Measurements from ENCODE around the gene FOXO1. TPM values are rescaled to one million over a fixed set of nuclear protein-coding genes. Genes with fewer than 3 reads are reported as not detected.

The FOXO1 gene
- total RNA-seq, 1 donor from 2014 or later: 8.9 TPM

DNA sequence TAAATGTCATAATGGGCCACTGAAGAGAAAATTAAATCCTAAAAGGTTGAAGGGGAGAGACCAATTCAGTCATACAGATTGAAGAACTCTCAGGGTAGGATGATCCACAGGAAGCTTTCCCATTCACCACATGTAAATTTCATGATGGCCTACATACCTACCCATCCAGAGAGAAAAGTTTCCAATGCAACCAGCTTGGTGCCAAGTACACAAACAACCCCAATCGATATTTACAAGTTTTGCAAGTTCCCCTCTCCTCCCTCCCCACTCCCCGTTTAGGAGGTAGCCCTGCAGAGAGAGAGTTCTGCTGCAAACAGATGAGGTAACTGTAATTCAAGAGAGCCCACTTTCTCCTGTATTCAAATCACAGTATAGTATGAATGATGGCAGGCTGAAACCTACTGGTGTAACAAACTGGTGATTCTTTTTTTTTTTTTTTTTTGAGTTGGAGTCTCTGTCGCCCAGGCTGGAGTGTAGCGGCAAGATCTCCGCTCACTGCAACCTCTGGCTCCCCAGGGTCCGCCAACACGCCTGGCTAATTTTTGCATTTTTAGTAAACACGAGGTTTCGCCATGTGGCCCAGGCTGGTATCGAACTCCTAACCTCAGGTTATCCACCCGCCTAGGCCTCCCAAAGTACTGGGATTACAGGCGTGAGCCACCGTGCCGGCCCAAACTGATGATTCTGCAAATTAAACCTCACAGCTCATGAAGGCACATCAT, 14.4 kb downstream of the FOXO1 start:
- Mint-ChIP-seq H3K27me3 (ENCODE audit: low read depth) (no peaks in the 10 kb centered on the region), H3K4me3 (no peak overlapping the region), H3K9me3 (no peaks in the 10 kb centered on the region), H3K36me3 (ENCODE audit: low read depth) (no peaks in the 10 kb centered on the region), H3K4me1 (peaks cover 27% of the 10 kb centered on the region), H3K27ac (ENCODE audit: unreplicated experiment) (no peak overlapping the region)
- no peak for DNase-seq (ENCODE audit: low read depth, low spot score)
- TF ChIP-seq, protein P1, sequence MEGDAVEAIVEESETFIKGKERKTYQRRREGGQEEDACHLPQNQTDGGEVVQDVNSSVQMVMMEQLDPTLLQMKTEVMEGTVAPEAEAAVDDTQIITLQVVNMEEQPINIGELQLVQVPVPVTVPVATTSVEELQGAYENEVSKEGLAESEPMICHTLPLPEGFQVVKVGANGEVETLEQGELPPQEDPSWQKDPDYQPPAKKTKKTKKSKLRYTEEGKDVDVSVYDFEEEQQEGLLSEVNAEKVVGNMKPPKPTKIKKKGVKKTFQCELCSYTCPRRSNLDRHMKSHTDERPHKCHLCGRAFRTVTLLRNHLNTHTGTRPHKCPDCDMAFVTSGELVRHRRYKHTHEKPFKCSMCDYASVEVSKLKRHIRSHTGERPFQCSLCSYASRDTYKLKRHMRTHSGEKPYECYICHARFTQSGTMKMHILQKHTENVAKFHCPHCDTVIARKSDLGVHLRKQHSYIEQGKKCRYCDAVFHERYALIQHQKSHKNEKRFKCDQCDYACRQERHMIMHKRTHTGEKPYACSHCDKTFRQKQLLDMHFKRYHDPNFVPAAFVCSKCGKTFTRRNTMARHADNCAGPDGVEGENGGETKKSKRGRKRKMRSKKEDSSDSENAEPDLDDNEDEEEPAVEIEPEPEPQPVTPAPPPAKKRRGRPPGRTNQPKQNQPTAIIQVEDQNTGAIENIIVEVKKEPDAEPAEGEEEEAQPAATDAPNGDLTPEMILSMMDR (conservative IDR thresholded peaks at IDR 0.05): no peak

DNA sequence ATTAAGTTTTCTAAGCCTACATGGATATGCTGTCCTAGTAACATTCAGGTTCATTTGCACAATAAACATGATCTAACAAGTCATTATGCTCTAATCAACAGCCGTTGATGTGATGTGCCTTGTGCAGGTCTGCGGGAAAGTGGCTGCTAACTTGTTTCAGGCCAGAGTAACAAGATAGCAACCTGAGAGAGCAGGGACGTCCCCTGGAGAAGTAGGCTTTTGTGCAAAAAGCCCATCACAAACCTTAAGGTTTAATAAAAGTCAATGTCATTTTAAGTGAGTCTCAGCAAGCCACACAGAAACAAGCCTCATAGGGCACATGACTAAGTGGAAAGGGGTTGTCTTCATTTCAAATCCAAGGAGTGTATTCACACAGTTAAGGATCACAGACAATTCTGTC, 17.6 kb downstream of the FOXO1 start:
- Mint-ChIP-seq H3K9me3 (no peaks in the 10 kb centered on the region), H3K27ac (ENCODE audit: unreplicated experiment) (no peak overlapping the region), H3K4me3 (no peak overlapping the region), H3K36me3 (ENCODE audit: low read depth) (no peaks in the 10 kb centered on the region), H3K27me3 (ENCODE audit: low read depth) (no peaks in the 10 kb centered on the region), H3K4me1 (peaks cover 39% of the 10 kb centered on the region)
- TF ChIP-seq, protein P1 (conservative IDR thresholded peaks at IDR 0.05): no peak
- DNase-seq (ENCODE audit: low read depth, low spot score): no peak

DNA sequence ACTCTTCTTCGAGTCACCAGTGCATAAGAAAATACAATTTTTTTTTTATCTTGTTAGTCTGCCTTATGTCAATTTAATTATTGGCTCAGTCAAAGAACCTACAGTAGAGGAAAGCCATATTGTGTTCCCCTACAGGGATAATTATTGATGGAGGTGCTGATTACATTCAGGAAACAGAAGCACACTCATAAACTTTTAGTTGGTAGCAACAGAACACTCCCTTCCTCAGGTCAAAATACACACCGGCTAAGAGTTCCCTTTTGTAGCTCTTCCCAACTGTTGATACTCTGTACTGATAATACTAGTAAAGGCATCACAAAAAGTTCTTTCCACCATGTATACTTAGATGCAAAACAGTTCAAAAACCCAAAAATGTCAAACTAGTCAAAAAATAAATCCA, 18.4 kb downstream of the FOXO1 start:
- no peaks in the 10 kb centered on the region for H3K27me3 Mint-ChIP-seq (ENCODE audit: low read depth)
- H3K27ac Mint-ChIP-seq (ENCODE audit: unreplicated experiment): no peak overlapping the region
- H3K36me3 Mint-ChIP-seq (ENCODE audit: low read depth): no peaks in the 10 kb centered on the region
- TF ChIP-seq, protein P1 (conservative IDR thresholded peaks at IDR 0.05): no peak
- H3K9me3 Mint-ChIP-seq: no peaks in the 10 kb centered on the region
- DNase-seq (ENCODE audit: low read depth, low spot score): no peak
- peaks cover 39% of the 10 kb centered on the region for H3K4me1 Mint-ChIP-seq
- no peak overlapping the region for H3K4me3 Mint-ChIP-seq

DNA sequence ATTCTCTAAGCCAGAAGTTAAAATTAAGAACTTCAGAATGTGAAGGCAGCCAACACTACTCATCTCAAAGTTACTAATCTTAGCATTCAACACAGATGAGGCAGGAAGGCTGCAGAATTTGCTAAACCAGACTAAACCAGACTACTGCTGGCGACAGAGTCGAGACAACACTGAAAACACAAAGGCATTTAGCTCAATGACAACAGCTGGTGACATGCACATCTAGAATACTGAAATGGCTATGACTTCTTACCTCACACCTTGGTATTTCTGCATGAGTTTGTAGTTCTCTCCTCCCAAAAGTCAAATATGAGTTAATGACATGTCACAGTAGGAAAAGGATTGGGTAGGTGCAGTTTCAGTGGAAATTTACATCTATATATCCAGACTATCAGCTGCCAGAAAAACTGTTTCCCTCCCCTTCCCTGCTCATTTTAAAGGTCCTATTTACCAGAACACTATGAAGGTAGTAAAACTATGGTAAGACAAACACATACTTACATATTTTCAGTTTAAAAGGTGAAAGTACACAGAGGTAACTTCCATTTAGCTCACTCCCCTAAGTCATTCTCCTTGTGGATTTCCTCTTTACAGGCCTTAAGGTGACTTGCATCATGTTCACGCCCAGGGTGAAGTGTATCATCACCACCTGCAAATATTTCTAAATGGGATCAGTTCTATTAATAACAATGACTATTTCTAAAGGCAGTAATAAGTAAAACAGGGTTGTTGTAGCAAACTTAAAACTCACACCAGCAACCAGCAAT, 21.4 kb downstream of the FOXO1 start:
- no peak overlapping the region for H3K27ac Mint-ChIP-seq (ENCODE audit: unreplicated experiment)
- no peak overlapping the region for H3K4me3 Mint-ChIP-seq

DNA sequence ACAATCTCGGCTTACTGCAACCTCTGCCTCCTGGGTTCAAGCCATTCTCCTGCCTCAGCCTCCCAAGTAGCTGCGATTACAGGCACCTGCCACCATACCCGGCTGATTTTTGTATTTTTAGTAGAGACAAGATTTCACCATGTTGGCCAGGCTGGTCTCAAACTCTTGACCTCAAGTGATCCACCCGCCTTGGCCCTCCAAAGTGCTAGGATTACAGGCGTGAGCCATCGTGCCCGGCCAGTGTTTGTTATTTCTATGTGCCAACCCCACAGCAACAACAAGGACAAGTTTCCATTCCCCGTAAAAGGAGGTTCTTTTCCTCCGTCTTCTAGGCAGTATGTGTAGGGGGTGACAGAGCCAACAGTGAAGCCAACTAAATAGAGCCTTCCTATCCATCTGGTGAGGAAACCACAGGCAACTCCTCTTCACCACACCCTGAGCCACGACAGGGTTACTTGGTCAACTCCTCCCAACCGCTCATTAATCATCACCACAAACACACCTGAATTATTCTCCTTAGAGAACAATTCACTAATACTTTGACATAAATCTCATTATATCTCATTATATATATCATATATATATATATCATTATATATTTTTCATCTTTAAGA, 25.5 kb downstream of the FOXO1 start:
- no peak for DNase-seq (ENCODE audit: low read depth, low spot score)
- TF ChIP-seq, protein P1 (conservative IDR thresholded peaks at IDR 0.05): no peak
- Mint-ChIP-seq H3K36me3 (ENCODE audit: low read depth) (no peaks in the 10 kb centered on the region), H3K9me3 (no peaks in the 10 kb centered on the region), H3K4me1 (peaks cover 44% of the 10 kb centered on the region), H3K27me3 (ENCODE audit: low read depth) (no peaks in the 10 kb centered on the region), H3K4me3 (no peak overlapping the region), H3K27ac (ENCODE audit: unreplicated experiment) (no peak overlapping the region)

More for the DNA sequence above, 21.4 kb downstream of the FOXO1 start:
- peaks cover 39% of the 10 kb centered on the region for H3K4me1 Mint-ChIP-seq
- no peaks in the 10 kb centered on the region for H3K27me3 Mint-ChIP-seq (ENCODE audit: low read depth)
- no peaks in the 10 kb centered on the region for H3K36me3 Mint-ChIP-seq (ENCODE audit: low read depth)
- TF ChIP-seq, protein P1 (conservative IDR thresholded peaks at IDR 0.05): no peak
- DNase-seq (ENCODE audit: low read depth, low spot score): no peak
- H3K9me3 Mint-ChIP-seq: no peaks in the 10 kb centered on the region

Data from neural crest cell (in vitro differentiated cells).